ENCODE results near the gene RAD51B.

RAD51B gene

GRCh38 chr14:67908052-67908754, 88.6 kb downstream of the RAD51B start:
- no peak for DNase-seq

DNA sequence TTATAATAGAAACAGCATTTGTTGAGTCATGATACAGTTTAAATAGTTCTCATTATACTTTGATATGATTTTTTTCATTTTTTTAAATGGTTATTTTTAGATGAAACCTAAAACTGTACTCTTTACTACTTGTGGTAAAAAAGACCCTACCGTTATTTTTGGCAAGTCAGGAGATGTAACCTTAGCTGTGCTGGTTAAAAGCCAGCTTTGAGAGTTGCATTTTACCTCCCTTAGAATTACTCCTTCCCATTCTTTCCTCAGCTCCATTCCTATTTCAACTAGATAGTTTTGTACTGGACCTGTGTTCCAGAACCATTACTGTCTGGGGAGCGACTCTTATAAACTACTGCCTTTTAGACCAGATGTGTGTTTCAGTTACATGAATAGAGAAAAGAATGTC, 92.0 kb downstream of the RAD51B start:
- DNase-seq, result no peak

DNA sequence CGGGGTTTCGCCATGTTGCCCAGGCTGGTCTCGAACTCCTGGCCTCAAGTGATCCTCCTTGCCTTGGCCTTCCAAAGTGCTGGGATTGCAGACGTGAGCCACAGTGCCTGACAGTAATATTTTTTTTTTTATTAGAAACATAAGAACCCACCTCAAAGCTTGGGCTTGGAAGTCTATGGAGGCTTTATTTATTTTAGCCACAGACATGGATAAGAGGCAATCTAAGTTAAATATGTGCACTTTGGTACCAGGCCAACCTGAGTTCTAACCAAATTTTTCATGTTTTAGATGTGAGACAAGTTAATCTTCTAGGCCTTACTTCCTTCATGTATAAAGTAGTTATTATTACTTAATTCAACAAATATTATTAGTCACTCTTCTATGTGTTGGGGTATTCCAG, 96.9 kb downstream of the RAD51B start:
- no peak for DNase-seq

DNA sequence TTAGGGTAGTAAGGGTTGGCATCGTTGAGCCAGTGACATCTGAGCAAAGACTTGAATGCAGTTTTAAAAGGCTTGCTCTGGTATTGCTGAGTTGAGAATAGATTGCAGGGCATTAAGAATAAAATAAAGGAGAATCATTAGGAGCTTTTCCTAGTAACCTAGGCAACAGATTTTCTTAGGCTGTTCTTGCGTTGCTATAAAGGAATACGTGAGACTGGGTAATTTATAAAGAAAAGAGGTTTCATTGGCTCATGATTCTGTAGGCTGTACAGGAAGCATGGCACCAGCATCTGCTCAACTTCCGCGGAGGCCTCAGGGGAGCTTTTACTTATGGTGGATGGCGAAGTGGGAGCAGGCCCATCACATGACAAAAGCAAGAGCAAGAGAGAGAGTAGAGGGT, 97.4 kb downstream of the RAD51B start:
- no peak for DNase-seq

- no peak for DNase-seq
These were observed 99.3 kb downstream of the RAD51B start for GRCh38 chr14:67918838-67919237.

GRCh38 chr14:67919259-67920032, 99.9 kb downstream of the RAD51B start:
- DNase-seq, result no peak

DNA sequence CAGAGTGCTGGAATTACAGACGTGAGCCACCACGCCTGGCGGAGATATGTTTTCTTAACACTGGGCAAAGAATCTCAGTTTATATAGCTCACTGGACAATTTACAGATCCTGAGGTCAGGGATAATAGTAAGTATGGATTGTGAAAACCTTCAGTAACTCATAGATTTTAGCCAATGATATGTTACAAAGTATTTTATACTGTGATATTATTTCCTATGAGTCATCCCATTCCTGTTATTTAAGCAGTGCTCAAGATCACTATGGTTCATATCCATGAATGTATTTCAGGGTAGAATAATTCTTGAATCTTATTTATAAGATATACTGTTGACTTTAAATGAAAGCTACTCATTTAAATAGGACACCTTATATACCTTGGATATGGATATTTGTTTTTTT, 107.2 kb downstream of the RAD51B start:
- DNase-seq, result no peak

DNA sequence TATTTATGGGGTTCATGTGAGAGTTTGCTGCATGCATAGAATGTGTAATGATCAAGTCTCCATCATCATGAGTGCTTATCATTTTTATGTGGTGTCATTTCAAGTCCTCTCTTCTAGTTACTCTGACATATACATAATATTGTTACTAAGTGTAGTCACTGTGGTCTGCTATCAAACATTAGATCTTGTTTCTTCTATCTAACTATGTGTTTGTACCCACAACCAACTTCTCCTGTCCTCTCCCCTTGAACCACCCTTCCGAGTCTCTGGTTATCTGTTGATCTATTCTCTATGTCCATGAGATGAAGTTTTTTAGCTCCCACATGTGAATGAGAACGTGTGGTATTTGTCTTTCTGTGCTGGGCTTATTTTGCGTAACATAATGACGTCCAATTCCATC, 107.7 kb downstream of the RAD51B start:
- DNase-seq, result no peak

- DNase-seq, result no peak
These were observed 108.8 kb downstream of the RAD51B start for GRCh38 chr14:67928375-67928774.

- no peak for DNase-seq
These were observed 113.2 kb downstream of the RAD51B start for GRCh38 chr14:67932708-67933246.

DNA sequence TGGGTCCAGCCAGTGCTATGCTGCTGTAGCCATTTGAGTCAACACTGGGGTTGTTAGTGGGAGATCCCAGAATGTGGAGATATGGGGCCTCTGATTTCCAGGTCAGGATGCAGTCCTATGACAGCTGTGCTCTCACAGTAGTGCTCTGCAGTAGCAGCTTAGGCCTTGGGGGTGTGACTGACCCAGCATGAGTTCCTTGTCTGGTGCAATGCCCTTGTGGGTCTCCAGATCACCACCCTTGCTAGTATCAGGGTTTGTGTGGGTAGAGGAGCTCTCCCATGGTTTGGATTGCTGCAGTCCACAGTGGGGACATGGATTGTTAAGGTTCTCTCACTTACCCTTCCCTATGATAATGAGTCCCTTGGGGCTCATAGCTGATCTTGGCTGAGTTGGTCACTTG, 113.7 kb downstream of the RAD51B start:
- no peak for DNase-seq

DNA sequence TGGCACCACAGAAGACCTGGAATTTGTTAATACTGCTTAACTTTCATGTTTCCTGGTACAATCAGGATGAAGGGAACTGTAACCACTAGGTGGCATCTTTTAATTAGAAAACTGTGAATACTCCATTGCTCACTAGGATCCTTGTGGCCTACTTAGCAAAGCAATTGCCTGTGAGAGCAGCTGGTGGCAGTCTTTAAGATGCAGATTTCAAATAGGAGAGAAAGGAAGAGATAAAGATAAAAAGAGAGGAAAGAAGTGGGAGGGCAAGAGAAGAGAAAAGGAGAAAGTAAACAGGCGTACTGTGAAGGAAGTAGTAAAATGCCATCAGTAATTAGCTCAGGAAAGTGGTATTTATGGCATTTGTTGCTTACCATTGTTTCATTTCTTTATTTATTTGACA, 114.5 kb downstream of the RAD51B start:
- peak; percentile 67 for DNase-seq

DNA sequence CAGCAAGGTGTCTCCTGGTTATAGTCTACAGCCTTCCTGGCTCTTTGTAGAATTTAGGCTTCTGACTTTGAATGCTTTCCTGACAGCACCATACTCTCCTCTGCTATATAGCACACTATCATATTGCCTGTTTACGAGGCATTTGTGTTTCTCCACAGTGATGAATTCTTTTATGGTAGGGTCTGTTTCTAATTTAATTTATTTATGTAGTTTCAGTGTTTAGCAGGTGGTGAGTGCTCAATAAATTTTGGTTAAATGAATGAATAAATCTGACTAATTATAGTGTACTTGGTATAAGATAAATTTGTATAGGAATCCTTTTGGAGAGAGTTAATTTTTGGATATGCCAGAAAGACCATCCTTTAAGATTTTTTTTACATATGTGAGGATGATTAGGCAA, 115.3 kb downstream of the RAD51B start:
- no peak for DNase-seq

- DNase-seq, result no peak
These were observed 115.8 kb downstream of the RAD51B start for GRCh38 chr14:67935371-67935770.

DNA sequence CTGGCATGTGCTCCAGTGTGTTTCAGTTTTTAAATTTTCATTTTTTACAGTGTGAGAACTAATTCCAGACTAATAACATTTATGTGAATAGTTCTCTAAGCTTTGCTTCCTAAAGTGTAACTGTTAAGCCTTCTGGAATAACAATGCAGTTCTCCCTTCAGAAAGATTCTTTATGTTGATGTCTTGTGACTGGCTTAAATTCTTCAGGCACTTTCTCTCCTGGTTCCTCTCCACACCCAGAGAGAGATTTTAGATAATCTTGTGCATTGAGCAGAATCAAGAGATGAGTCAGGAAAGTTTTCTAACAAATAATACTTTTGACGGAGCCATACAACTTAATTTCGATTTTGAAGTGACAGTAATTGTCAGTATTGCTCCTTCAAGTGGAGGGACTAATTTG, 118.5 kb downstream of the RAD51B start:
- DNase-seq, result no peak

- DNase-seq, result no peak
These were observed 121.2 kb downstream of the RAD51B start for GRCh38 chr14:67940486-67941455.

GRCh38 chr14:67941456-67942018, 122.0 kb downstream of the RAD51B start:
- DNase-seq, result peak; percentile 38

DNA sequence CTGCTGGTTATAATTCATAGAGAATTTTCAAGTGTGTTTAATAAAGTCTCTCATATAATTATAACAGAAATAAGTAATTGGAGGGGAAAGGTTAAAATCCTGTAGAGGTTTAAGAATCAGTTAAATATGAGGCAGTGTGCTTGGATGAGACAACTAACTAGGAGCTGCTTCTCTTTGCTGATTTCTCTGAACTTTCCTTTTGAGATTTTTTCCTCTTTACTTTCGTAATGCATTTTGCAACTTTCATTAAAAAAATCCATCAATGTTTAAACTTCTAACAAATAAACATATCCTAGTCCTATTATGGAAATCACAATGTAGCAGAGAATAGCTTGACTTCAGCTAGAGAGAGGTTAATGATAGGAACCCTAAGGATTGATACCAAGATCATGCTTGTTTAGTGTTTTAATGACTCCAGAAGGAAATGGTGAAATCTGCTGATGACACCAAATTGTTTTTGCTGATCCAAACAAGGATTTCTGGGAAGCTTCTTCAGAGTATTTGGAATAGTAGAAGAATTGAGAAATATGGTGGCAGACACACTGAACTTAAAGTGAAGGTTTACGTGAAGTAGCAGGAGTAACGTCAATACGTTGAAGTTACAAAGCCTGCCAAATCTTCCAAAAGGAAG, 122.6 kb downstream of the RAD51B start:
- no peak for DNase-seq

- peak; percentile 78 for DNase-seq
These were observed 124.4 kb downstream of the RAD51B start for GRCh38 chr14:67943947-67944346.

GRCh38 chr14:67944605-67945004, 125.0 kb downstream of the RAD51B start:
- no peak for DNase-seq

DNA sequence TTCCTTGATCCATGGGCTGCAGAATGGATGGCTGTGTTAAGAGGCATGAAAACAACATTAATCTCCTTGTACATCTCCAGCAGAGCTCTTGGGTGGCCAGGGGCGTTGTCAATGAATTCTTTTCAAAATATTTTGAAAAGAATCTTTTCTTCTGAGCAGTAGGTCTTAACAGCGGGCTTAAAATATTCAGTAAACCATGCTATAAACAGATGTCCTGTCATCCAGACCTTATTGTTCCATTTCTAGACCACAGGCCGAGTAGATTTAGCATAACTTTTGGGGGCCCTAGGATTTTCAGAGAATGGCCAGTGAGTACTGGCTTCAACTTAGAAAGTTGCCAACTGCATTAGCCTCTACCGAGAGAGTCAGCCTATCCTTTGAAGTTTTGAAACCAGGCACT, 130.2 kb downstream of the RAD51B start:
- no peak for DNase-seq

- no peak for DNase-seq
These were observed 130.8 kb downstream of the RAD51B start for GRCh38 chr14:67950386-67950785.

Data from midbrain (tissue), 1 donor.